ENCODE data around the gene BABAM2.
"Not testable (repeated sequence)": the region's sequence is repeated elsewhere in the genome, so short reads cannot be mapped to it uniquely, and the experiment has no call there.

BABAM2 gene

GRCh38 chr2:28316546-28317335 is 426.2 kb downstream of the BABAM2 start:
- DNase-seq (ENCODE audit: low read depth): no peak

- no peak for DNase-seq (ENCODE audit: low read depth)
Observed at GRCh38 chr2:28317390-28317789, 426.9 kb downstream of the BABAM2 start.

GRCh38 chr2:28318023-28318422 is 427.5 kb downstream of the BABAM2 start:
- DNase-seq (ENCODE audit: low read depth): no peak

GRCh38 chr2:28318462-28319117 is 428.1 kb downstream of the BABAM2 start:
- DNase-seq (ENCODE audit: low read depth): no peak

GRCh38 chr2:28319118-28320008 is 428.8 kb downstream of the BABAM2 start:
- DNase-seq (ENCODE audit: low read depth): no peak

GRCh38 chr2:28320009-28320365 is 429.5 kb downstream of the BABAM2 start:
- no peak for DNase-seq (ENCODE audit: low read depth)

- DNase-seq (ENCODE audit: low read depth): no peak
Observed at GRCh38 chr2:28320371-28320770, 429.8 kb downstream of the BABAM2 start.

- DNase-seq (ENCODE audit: low read depth): no peak
Observed at GRCh38 chr2:28321426-28321825, 430.9 kb downstream of the BABAM2 start.

- DNase-seq (ENCODE audit: low read depth): no peak
Observed at GRCh38 chr2:28322051-28322450, 431.5 kb downstream of the BABAM2 start.

GRCh38 chr2:28322456-28322855 is 431.9 kb downstream of the BABAM2 start:
- DNase-seq (ENCODE audit: low read depth): no peak

GRCh38 chr2:28322981-28323396 is 432.5 kb downstream of the BABAM2 start:
- no peak for DNase-seq (ENCODE audit: low read depth)

- no peak for DNase-seq (ENCODE audit: low read depth)
Observed at GRCh38 chr2:28325173-28325566, 434.6 kb downstream of the BABAM2 start.

- DNase-seq (ENCODE audit: low read depth): no peak
Observed at GRCh38 chr2:28325567-28326468, 435.3 kb downstream of the BABAM2 start.

GRCh38 chr2:28326469-28326805 is 435.9 kb downstream of the BABAM2 start:
- no peak for DNase-seq (ENCODE audit: low read depth)

GRCh38 chr2:28326881-28327505 is 436.5 kb downstream of the BABAM2 start:
- no peak for DNase-seq (ENCODE audit: low read depth)

GRCh38 chr2:28327581-28327955 is 437.0 kb downstream of the BABAM2 start:
- no peak for DNase-seq (ENCODE audit: low read depth)

GRCh38 chr2:28327956-28328922 is 437.7 kb downstream of the BABAM2 start:
- DNase-seq (ENCODE audit: low read depth): no peak

- no peak for DNase-seq (ENCODE audit: low read depth)
Observed at GRCh38 chr2:28329184-28329583, 438.7 kb downstream of the BABAM2 start.

GRCh38 chr2:28330722-28331121 is 440.2 kb downstream of the BABAM2 start:
- not testable (repeated sequence) for DNase-seq (ENCODE audit: low read depth)

- not testable (repeated sequence) for DNase-seq (ENCODE audit: low read depth)
Observed at GRCh38 chr2:28331797-28332196, 441.3 kb downstream of the BABAM2 start.

Measured in stimulated activated CD8-positive, alpha-beta memory T cell treated with anti-CD3 and anti-CD28 coated beads, Interleukin-12 subunit alpha, Interleukin-12 subunit beta, amount 100 ng/mL, for 4 hours (primary cell).